Stimulated activated naive CD4-positive, alpha-beta T cell treated with Interleukin-2 at 50 U/mL for 16 hours (primary cell): Measurements from ENCODE around the gene SH3BP1.
"Not testable (repeated sequence)": the region's sequence is repeated elsewhere in the genome, so short reads cannot be mapped to it uniquely, and the experiment has no call there.

Experiments used
- DNase-seq: peaks from one replicate; lab custom pipeline; 2025; lab: John Stamatoyannopoulos, UW

SH3BP1 gene

GRCh38 chr22:37633625-37634416 is 5.6 kb upstream of the SH3BP1 start:
- peak; percentile 51 for DNase-seq

- no peak for DNase-seq
Measured at GRCh38 chr22:37634417-37634924, 5.0 kb upstream of the SH3BP1 start.

- no peak for DNase-seq
Measured at GRCh38 chr22:37635157-37635556, 4.3 kb upstream of the SH3BP1 start.

- DNase-seq: no peak
Measured at GRCh38 chr22:37636186-37636948, 3.1 kb upstream of the SH3BP1 start.

- no peak for DNase-seq
Measured at GRCh38 chr22:37636949-37637273, 2.6 kb upstream of the SH3BP1 start.

GRCh38 chr22:37638391-37639069 is 939 bp upstream of the SH3BP1 start:
- DNase-seq: peak; percentile 12

- no peak for DNase-seq
Measured at GRCh38 chr22:37639771-37640590, 512 bp downstream of the SH3BP1 start.

GRCh38 chr22:37640591-37641560 is 1.4 kb downstream of the SH3BP1 start:
- DNase-seq: no peak

- no peak for DNase-seq
Measured at GRCh38 chr22:37641561-37641949, 2.1 kb downstream of the SH3BP1 start.

GRCh38 chr22:37643225-37643847 is 3.9 kb downstream of the SH3BP1 start:
- peak; percentile 77 for DNase-seq

- no peak for DNase-seq
Measured at GRCh38 chr22:37647317-37647716, 7.8 kb downstream of the SH3BP1 start.

- DNase-seq: no peak
Measured at GRCh38 chr22:37647928-37648327, 8.5 kb downstream of the SH3BP1 start.

GRCh38 chr22:37650463-37651136 is 11.1 kb downstream of the SH3BP1 start:
- DNase-seq: no peak

GRCh38 chr22:37654563-37655251 is 15.2 kb downstream of the SH3BP1 start:
- no peak for DNase-seq

- DNase-seq: no peak
Measured at GRCh38 chr22:37655252-37655563, 15.7 kb downstream of the SH3BP1 start.

- DNase-seq: not testable (repeated sequence)
Measured at GRCh38 chr22:37656583-37656982, 17.1 kb downstream of the SH3BP1 start.

GRCh38 chr22:37657590-37658132 is 18.2 kb downstream of the SH3BP1 start:
- DNase-seq: no peak

GRCh38 chr22:37658133-37659065 is 18.9 kb downstream of the SH3BP1 start, which contains the start of gene PDXP:
Gene PDXP, plus strand, starts transcription at chr22:37658723. Its CDS starts 60 bp downstream, at chr22:37658783.
- DNase-seq: peak; percentile 99
